HL-60/S4 (cell line): ENCODE measurements around the gene NCAM1.
"Not testable (repeated sequence)": the region's sequence is repeated elsewhere in the genome, so short reads cannot be mapped to it uniquely, and the experiment has no call there.

Experiments
- in situ Hi-C: fragments of 300-500 bp; cut with MboI; formaldehyde crosslinking; loops from 2 replicates; pipeline ENCODE4 v1.14.3; 2022; ENCODE audit warnings: low sequenced_read_pairs

The NCAM1 gene

GRCh38 chr11:112961146-112961668, at the start of gene NCAM1:
TSS of gene NCAM1 (plus strand) at chr11:112961420.
- in situ Hi-C loops: no loop called here

- in situ Hi-C loops: no loop called here
These were observed 38.6 kb upstream of the NCAM1 start for GRCh38 chr11:112922606-112923005.

- in situ Hi-C loops: not testable (repeated sequence)
These were observed 36.4 kb upstream of the NCAM1 start for GRCh38 chr11:112924836-112925235.

GRCh38 chr11:112925516-112926310, 35.5 kb upstream of the NCAM1 start:
- in situ Hi-C loops: no loop called here

GRCh38 chr11:112928136-112928535, 33.1 kb upstream of the NCAM1 start:
- in situ Hi-C loops: no loop called here

- in situ Hi-C loops: no loop called here
These were observed 31.8 kb upstream of the NCAM1 start for GRCh38 chr11:112929432-112929831.

- in situ Hi-C loops: no loop called here
These were observed 29.5 kb upstream of the NCAM1 start for GRCh38 chr11:112931703-112932102.

GRCh38 chr11:112932593-112932992, 28.6 kb upstream of the NCAM1 start:
- in situ Hi-C loops: no loop called here

GRCh38 chr11:112933970-112934369, 27.2 kb upstream of the NCAM1 start:
- in situ Hi-C loops: no loop called here

- in situ Hi-C loops: no loop called here
These were observed 20.1 kb upstream of the NCAM1 start for GRCh38 chr11:112941104-112941503.

- in situ Hi-C loops: no loop called here
These were observed 18.1 kb upstream of the NCAM1 start for GRCh38 chr11:112942966-112943643.

- in situ Hi-C loops: no loop called here
These were observed 14.4 kb upstream of the NCAM1 start for GRCh38 chr11:112946866-112947265.

GRCh38 chr11:112949781-112950575, 11.2 kb upstream of the NCAM1 start:
- in situ Hi-C loops: no loop called here

- in situ Hi-C loops: no loop called here
These were observed 2.5 kb upstream of the NCAM1 start for GRCh38 chr11:112958670-112959069.

GRCh38 chr11:112961751-112962578, 745 bp downstream of the NCAM1 start:
- in situ Hi-C loops: no loop called here

GRCh38 chr11:112962579-112963367, 1.6 kb downstream of the NCAM1 start:
- in situ Hi-C loops: no loop called here

GRCh38 chr11:112963368-112963955, 2.2 kb downstream of the NCAM1 start:
- in situ Hi-C loops: no loop called here

- in situ Hi-C loops: no loop called here
These were observed 4.4 kb downstream of the NCAM1 start for GRCh38 chr11:112965656-112966055.

- in situ Hi-C loops: no loop called here
These were observed 5.3 kb downstream of the NCAM1 start for GRCh38 chr11:112966561-112966960.
